ENCODE measurements around the gene GRAMD1B. TPM values are rescaled to one million over a fixed set of nuclear protein-coding genes. Genes with fewer than 3 reads are reported as not detected.
A peak's percentile ranks its signal among the peaks of the same experiment; 100 is the strongest.
"Not testable (repeated sequence)": the region's sequence is repeated elsewhere in the genome, so short reads cannot be mapped to it uniquely, and the experiment has no call there.

Gene GRAMD1B
- polyA plus RNA-seq, 4 donors: 6.9 to 14.2 (median 11.0) TPM

DNA sequence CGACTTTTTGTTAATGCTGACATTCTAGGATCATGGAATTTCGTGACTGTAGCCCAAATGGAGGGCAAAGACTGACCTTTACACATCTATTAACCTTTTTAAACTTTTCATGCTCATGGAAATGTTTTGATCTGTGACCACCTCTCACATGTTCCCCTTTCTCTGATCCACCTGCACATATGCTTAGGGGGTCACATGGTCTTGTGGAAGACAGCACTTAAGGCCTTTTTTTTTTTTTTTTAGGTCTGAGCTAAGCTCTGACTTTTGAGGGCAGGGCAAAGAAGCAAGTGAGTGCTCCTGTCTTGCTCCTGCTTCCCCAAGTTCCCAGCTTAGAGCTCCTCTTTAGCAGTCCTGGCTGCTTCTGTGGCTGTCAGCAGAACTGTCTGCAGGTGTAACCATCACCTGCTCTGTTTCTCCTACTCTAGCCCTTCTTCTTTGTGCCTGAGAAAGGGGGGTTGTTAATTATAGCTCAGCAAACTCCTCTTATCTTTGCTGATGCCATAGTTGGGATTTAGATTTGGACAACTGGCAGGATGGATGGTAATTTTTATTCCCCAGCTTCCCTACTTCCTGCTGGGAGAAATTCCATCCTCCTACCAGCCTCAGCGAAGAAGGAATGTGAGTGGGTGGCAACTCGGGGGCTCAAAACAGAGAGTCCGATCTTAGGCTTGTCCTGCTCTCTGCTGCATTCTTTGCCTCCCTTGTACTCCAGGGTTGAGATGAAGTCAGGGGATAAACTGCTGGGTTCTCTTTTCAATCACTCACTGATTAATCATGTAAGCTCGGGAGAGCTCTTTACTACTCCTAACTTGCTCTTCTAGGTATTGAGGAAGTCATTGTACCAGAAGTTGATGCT is 64.4 kb downstream of the GRAMD1B start:
- no peak for DNase-seq (ENCODE audit: low read depth in 4 of 4, low spot score in 3 of 4)

- DNase-seq (ENCODE audit: low read depth in 4 of 4, low spot score in 3 of 4): no peak
Measured at GRCh38 chr11:123504401-123504800, 74.3 kb downstream of the GRAMD1B start.

GRCh38 chr11:123505546-123506299 is 75.7 kb downstream of the GRAMD1B start:
- peak in 1 of 4 donors; percentile 24 for DNase-seq (ENCODE audit: low read depth in 4 of 4, low spot score in 3 of 4)

DNA sequence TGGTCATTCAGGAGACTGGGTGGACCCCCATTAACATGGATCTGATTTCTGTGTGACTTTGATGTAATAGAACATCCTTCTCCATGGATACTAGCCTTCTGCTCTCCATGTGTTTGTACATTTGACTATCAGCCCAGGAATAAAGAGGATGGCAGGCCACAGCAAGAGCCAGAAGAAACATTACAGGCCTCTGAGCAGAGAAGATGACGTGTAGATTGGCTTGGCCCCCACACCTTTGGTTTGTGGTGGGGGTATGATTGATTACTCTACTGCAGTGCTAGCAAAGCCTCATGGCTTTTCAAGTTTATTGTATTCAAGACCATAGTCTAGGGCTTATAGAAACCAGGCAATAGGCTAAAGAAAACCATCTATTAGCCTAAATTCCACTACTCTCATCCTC is 77.0 kb downstream of the GRAMD1B start:
- no peak for DNase-seq (ENCODE audit: low read depth in 4 of 4, low spot score in 3 of 4)

- peak in 2 of 4 donors; percentile 37 to 58 for DNase-seq (ENCODE audit: low read depth in 4 of 4, low spot score in 3 of 4)
Measured at GRCh38 chr11:123509737-123510578, 79.9 kb downstream of the GRAMD1B start.

DNA sequence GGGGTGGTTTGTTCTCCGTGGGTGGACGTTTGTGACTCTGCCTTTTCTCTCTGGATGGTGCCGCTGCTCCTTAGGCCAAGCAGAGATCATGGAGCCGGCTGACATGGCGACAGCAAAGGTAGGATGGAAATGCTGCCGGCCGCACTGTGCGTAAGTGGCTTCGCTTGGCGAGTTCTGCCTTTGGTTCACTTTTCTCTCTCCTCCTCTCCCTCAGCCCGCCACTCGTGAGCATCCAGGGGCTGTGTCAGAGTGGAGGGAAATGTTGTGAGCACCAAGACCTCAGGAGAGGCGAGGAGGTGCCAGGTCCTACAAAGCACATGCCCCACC is 80.5 kb downstream of the GRAMD1B start:
- DNase-seq (ENCODE audit: low read depth in 4 of 4, low spot score in 3 of 4): no peak

DNA sequence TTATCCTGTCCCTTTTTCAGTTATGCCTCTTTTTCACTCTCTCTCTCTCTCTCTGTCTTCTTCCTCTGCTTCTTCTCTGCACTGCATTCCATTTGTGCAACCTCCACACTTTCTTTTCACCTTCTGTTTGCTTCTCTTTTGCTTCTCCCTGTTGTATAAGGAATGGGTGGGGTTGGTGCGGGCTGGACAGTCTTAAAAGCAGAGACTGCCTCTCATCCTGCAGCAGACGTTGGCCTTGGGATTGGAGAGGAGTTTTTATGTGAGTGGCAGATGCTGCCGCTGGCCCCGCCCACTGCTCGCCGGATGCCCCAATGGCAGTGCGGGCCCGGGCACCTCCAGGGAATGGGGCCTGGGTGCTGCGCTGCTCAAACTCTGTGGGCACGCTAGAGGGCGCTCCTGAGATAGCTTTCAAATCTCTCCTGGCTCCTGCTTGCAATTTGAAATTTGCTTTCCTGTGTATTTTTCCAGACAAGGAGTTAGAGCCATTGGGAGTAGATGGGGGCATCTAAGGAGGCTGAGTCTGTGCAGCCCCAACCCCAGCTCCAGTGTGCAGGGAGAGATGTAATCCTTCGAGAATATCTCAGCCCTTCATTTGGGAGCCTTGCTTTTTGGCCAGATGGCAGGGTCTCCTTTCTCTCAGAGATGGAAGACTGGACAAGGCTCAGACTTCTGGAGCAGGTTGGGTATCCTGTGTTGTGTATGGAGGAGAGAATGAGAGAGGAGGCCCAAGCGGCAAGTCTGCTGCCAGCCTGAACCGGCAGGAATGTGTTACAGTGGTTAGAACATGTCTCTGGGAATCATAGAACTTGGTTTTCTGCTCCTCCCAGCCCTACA is 81.2 kb downstream of the GRAMD1B start:
- peak in 3 of 4 donors; percentile 64 to 82 (median 71) for DNase-seq (ENCODE audit: low read depth in 4 of 4, low spot score in 3 of 4)

- not testable (repeated sequence) for DNase-seq (ENCODE audit: low read depth in 4 of 4, low spot score in 3 of 4)
Measured at GRCh38 chr11:123513309-123513708, 83.2 kb downstream of the GRAMD1B start.

GRCh38 chr11:123516238-123516637 is 86.2 kb downstream of the GRAMD1B start:
- DNase-seq (ENCODE audit: low read depth in 4 of 4, low spot score in 3 of 4): no peak

DNA sequence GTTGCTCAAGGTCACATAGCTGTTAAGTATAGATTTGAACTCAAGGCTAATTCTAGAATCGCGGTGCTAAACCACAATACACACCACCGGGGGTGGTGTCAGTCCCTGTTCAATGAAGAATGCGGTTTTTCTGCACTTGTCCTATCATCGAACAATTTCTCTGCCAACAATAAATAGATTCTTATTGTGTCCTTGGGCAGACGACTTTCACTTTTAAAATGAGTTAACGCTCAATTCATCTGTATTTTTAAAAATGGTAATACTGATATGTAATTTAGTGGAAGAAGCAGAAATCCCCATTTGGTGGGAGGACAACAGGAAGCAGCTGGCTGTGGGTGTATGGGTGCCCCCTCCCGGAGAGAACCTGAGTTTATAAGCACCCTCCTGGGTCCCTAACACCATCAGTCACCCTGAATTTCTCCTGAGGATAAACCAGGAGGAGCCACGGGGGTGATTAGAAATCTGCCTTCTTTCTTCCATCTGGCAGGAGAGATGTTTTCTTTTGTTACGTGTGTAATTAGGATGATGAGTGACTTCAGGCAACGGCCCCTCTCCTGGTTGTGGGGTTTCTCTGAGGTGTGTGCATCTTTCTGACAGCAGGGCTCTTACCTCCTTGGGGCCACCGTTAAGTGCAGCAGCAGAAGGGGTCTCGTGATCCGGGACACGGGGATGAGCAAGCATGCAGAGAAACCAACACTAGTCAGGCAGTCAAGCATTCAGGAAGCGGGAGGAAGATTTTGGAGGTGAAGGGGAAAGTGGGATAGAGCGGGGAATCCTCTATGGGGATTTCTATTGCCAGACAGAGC is 87.7 kb downstream of the GRAMD1B start:
- DNase-seq (ENCODE audit: low read depth in 4 of 4, low spot score in 3 of 4): no peak

- no peak for DNase-seq (ENCODE audit: low read depth in 4 of 4, low spot score in 3 of 4)
Measured at GRCh38 chr11:123518496-123519054, 88.5 kb downstream of the GRAMD1B start.

- DNase-seq (ENCODE audit: low read depth in 4 of 4, low spot score in 3 of 4): no peak
Measured at GRCh38 chr11:123519055-123519796, 89.2 kb downstream of the GRAMD1B start.

DNA sequence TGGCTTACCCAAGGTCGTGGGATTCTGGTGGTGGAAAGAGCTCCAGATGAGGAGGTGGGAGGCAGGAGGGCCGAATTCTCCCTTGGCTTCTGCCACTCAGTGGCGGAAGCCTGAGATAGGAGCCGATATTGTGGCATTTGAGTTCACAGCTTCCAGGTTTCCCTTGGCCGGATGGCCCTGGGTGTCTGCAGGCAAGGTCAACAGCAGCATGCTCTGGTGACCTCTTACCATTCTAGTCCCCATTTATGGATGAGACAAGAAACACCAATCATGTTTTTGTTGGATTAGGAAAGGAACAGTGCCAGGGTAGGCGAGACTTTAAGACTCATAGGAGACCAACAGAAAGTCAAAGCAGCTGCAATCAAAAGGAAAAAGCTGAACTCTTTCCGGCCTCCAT is 89.7 kb downstream of the GRAMD1B start:
- DNase-seq (ENCODE audit: low read depth in 4 of 4, low spot score in 3 of 4): no peak

DNA sequence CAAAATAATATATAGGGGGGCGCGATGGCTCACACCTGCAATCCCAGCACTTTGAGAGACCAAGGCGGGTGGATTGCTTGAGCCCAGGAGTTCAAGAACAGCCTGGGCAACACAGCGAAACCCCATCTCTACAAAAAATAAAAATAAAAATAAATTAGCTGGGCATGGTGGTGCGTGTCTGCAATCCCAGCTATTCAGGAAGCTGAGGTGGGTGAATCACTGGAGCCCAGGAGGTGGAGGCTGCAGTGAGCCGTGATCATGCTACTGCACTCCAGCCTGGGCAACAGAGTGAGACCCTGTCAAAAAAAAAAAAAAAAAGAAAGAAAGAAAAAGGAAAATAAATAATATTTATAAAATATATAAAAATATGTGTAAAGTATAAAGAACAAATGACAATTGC is 90.4 kb downstream of the GRAMD1B start:
- DNase-seq (ENCODE audit: low read depth in 4 of 4, low spot score in 3 of 4): not testable (repeated sequence)

- no peak for DNase-seq (ENCODE audit: low read depth in 4 of 4, low spot score in 3 of 4)
Measured at GRCh38 chr11:123521001-123521400, 90.9 kb downstream of the GRAMD1B start.

DNA sequence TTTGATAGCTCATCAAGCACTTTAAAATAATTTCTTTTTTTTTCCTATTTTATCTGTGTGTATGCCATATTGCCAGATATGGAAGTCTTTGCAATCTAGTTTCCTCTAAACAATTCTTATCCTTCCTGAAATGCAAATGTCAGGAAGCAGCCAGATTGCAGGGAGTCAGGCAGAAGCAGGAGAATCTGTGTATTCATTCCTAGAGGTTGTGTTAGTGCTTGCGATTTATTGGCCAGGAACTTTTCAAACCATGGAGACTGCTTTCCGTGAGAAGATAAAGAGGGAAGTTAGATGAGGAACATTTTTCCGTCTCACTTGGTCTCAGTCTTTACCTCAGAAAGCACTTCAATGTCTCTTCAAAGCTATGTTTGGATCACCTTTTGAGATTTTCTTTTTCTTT is 91.9 kb downstream of the GRAMD1B start:
- DNase-seq (ENCODE audit: low read depth in 4 of 4, low spot score in 3 of 4): no peak

GRCh38 chr11:123523539-123523938 is 93.5 kb downstream of the GRAMD1B start:
- no peak for DNase-seq (ENCODE audit: low read depth in 4 of 4, low spot score in 3 of 4)

DNA sequence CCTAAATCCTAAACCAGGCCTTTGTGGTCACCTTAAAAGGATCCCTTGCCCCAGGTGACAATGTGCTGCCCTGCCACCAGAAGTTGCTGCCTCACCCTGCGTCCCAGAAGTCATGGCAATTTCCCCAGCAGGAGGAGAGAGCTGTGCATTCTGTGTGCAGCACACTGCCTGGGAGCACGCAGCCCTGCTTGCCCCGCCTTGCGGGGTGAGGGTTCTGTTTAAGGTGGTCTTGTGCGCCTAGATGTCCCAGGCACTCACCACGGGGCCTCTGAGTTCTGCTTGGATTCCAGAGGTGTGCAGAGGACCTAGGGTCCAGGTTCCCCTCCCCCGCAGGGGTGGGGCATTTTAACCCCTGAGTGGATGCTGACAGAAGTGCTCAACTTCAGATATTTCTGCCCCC is 95.0 kb downstream of the GRAMD1B start:
- DNase-seq (ENCODE audit: low read depth in 4 of 4, low spot score in 3 of 4): no peak
